B cell (primary cell): ENCODE measurements around the gene KCNK7. TPM values are rescaled to one million over a fixed set of nuclear protein-coding genes. Genes with fewer than 3 reads are reported as not detected.

Experiments used
- ATAC-seq: fragments of 200-7000 bp; cut with Tn5 transposase; one replicate; pipeline ENCODE4 v1.10.0; 2021; ENCODE audit warnings: low read depth, mild to moderate bottlenecking, moderate number of reproducible peaks, moderate library complexity
- CTCF ChIA-PET: fragments of 350-600 bp; sonication (Branson Sonifier 250); formaldehyde crosslinking; loops from one replicate; lab custom pipeline; 2021; ENCODE audit warnings: antibody characterized with exemption, inconsistent platforms; lab: Charles Lee
- POLR2A ChIA-PET: fragments of 350-600 bp; sonication (Branson Sonifier 250); formaldehyde crosslinking; loops from one replicate; lab custom pipeline; 2021; ENCODE audit warnings: antibody characterized with exemption; lab: Charles Lee
- DNase-seq: peaks from one replicate; pipeline ENCODE4 v3.0.0; 2013
- H2AFZ ChIP-seq: 2 replicates; pipeline ENCODE4 v1.6.1; 2012; ENCODE audit warnings: mild to moderate bottlenecking, low read depth, low read length; ENCODE audit not compliant: insufficient read depth, poor library complexity, severe bottlenecking
- H3K27ac ChIP-seq, 2 donors: 1 replicate in 1 of 2; 2 replicates in 1 of 2; pipeline ENCODE4 v1.5.1; 2012 to 2013; ENCODE audit warnings: low read length in 2 of 2, mild to moderate bottlenecking in 2 of 2, moderate library complexity in 1 of 2
- H3K27me3 ChIP-seq, 4 experiments: fragments of 200-600 bp in 1 of 4; sonication (generic) in 1 of 4; replicated peaks in 1 of 4; 1 replicate in 2 of 4; 2 replicates in 2 of 4; pipeline versions ENCODE4 v1.6.1 to v1.7.0; 2013 to 2016; ENCODE audit warnings: low read length in 3 of 4, mild to moderate bottlenecking in 2 of 4, mixed read lengths in 1 of 4, moderate library complexity in 1 of 4; ENCODE audit not compliant: insufficient read depth in 4 of 4, control insufficient read depth in 3 of 4; ENCODE audit errors: control extremely low read depth in 1 of 4
- H3K36me3 ChIP-seq, 2 experiments: replicated peaks in 1 of 2; 1 replicate in 1 of 2; 2 replicates in 1 of 2; pipeline versions ENCODE4 v1.6.1 to v1.7.1; 2013; ENCODE audit warnings: low read length in 1 of 2; ENCODE audit not compliant: insufficient read depth in 2 of 2, control insufficient read depth in 1 of 2; ENCODE audit errors: control extremely low read depth in 1 of 2, extremely low read depth in 1 of 2
- H3K4me1 ChIP-seq, 2 donors: fragments of 200-600 bp in 1 of 2; sonication (generic) in 1 of 2; 1 replicate in 1 of 2; 2 replicates in 1 of 2; pipeline versions ENCODE4 v1.5.1 to v1.6.1; 2013 to 2017; ENCODE audit warnings: low read length in 2 of 2; ENCODE audit not compliant: control insufficient read depth in 2 of 2, insufficient read depth in 2 of 2
- H3K4me2 ChIP-seq: replicated peaks from 2 replicates; pipeline ENCODE3; 2012; ENCODE audit warnings: mild to moderate bottlenecking, low read depth, low read length; ENCODE audit not compliant: poor library complexity, severe bottlenecking
- H3K4me3 ChIP-seq, 5 experiments: fragments of 200-600 bp in 1 of 5; sonication (generic) in 1 of 5; 1 replicate in 3 of 5; 2 replicates in 2 of 5; pipeline versions ENCODE4 v1.5.1 to v1.7.0; 2011 to 2016; ENCODE audit warnings: low read length in 4 of 5, mild to moderate bottlenecking in 4 of 5, low read depth in 2 of 5, control low read depth in 1 of 5, moderate library complexity in 1 of 5; ENCODE audit not compliant: insufficient read depth in 1 of 5; ENCODE audit errors: control extremely low read depth in 1 of 5, extremely low read depth in 1 of 5
- H3K79me2 ChIP-seq: fragments of 200-600 bp; sonication (generic); one replicate; pipeline ENCODE4 v1.6.0; 2016; ENCODE audit warnings: low read length; ENCODE audit not compliant: control insufficient read depth, insufficient read depth
- H3K9ac ChIP-seq: fragments of 200-600 bp; sonication (generic); 2 replicates; pipeline ENCODE4 v1.6.1; 2017; ENCODE audit warnings: mild to moderate bottlenecking, low read length, moderate library complexity
- H3K9me3 ChIP-seq, 3 donors: one replicate each; pipeline versions ENCODE4 v1.6.1 to v1.7.1; 2013; ENCODE audit warnings: low read length in 2 of 3; ENCODE audit not compliant: control insufficient read depth in 2 of 3, insufficient read depth in 1 of 3; ENCODE audit errors: control extremely low read depth in 1 of 3
- H4K20me1 ChIP-seq: 2 replicates; pipeline ENCODE4 v1.6.0; 2012; ENCODE audit warnings: mild to moderate bottlenecking, low read length; ENCODE audit not compliant: insufficient read depth, control insufficient read depth, poor library complexity, severe bottlenecking
- H3K27ac Mint-ChIP-seq: one replicate; pipeline ENCODE4 v1.8.0; 2021; ENCODE audit warnings: mixed read lengths
- H3K27me3 Mint-ChIP-seq: one replicate; pipeline ENCODE4 v1.8.0; 2021; ENCODE audit warnings: mixed read lengths
- H3K4me1 Mint-ChIP-seq: one replicate; pipeline ENCODE4 v1.8.0; 2021; ENCODE audit warnings: mixed read lengths
- H3K4me3 Mint-ChIP-seq: one replicate; pipeline ENCODE4 v1.8.0; 2021; ENCODE audit warnings: mixed read lengths
- H3K9me3 Mint-ChIP-seq: one replicate; pipeline ENCODE4 v1.8.0; 2022; ENCODE audit warnings: mixed read lengths; ENCODE audit not compliant: insufficient read depth
- CTCF ChIP-seq: fragments of 200-600 bp; IDR thresholded peaks from one replicate; pipeline ENCODE4 v1.8.0; 2022; ENCODE audit warnings: antibody characterized with exemption, mild to moderate bottlenecking
- WGBS: methylation state at CpG from one replicate; pipeline ENCODE4 v1.1.5; 2013; ENCODE audit warnings: missing lambda C conversion rate; ENCODE audit not compliant: insufficient coverage; 5-methylcytosine and 5-hydroxymethylcytosine counted together
- intact Hi-C: fragments of 100-400 bp; cut with micrococcal nuclease; formaldehyde crosslinking; loops from one replicate; pipeline ENCODE4 v1.10.0; 2022
- polyA plus RNA-seq: library from polyadenylated mRNA; depleted of rRNA; stranded (reverse); fragments of >200 nt; gene quantifications from 2 replicates; pipeline ENCODE4 v1.2.3, GENCODE V29; 2012
- total RNA-seq, 2 donors: library from RNA; stranded (reverse); fragments of 120-200 nt in 1 of 2; gene quantifications; 1 replicate in 1 of 2; 2 replicates in 1 of 2; pipeline versions ENCODE4 v1.2.3 to v1.2.4, GENCODE V29; 2013 to 2022

Gene KCNK7
- total and polyA plus RNA-seq, 2 donors (not counting 1 experiment from before 2014, with no cell fraction given) = 2.2 to 3.5 TPM

- Mint-ChIP-seq H3K4me3 (peak overlapping the region; percentile 98), H3K27ac (peak overlapping the region; percentile 96), H3K4me1 (peaks cover 50% of the 10 kb centered on the region), H3K9me3 (no peaks in the 10 kb centered on the region), H3K27me3 (no peaks in the 10 kb centered on the region)
- ChIA-PET POLR2A (interaction anchor here (0.7 to 7.5 kb wide), 10 partner anchors 11 to 158 kb away, joined by 3 to 53 read pairs (median 8); partner anchors contain the start of genes MAP3K11, NEAT1, PCNX3 and SCYL1), CTCF (interaction anchor here (0.6 to 5.5 kb wide), 12 partner anchors 11 to 538 kb away, joined by 3 to 97 read pairs (median 3); partner anchors contain the start of gene PCNX3)
- no peaks in the 10 kb centered on the region for H3K27me3 ChIP-seq
- peaks cover 27 to 48% of the 10 kb centered on the region in 2 donors for H3K4me1 ChIP-seq
- peak; percentile 85 for DNase-seq
- peak overlapping the region; percentile 83 for H3K9ac ChIP-seq
- intact Hi-C loops = loop anchor here (10.0 kb wide), 1 partner anchor 832 kb away; the partner anchor contains the start of gene RASGRP2
- peaks cover 17% of the 10 kb centered on the region for H3K79me2 ChIP-seq
- WGBS = 8% methylated on average over 15 of the region's 18 CpGs
- H3K36me3 ChIP-seq = peaks cover 5 to 37% of the 10 kb centered on the region in 2 experiments
- H3K9me3 ChIP-seq = no peaks in the 10 kb centered on the region
- H3K4me3 ChIP-seq = peak overlapping the region; percentile 51 to 90 (median 60)
- peak; percentile 25 for ATAC-seq
- H2AFZ ChIP-seq = no peak overlapping the region
- H4K20me1 ChIP-seq = peaks cover 26% of the 10 kb centered on the region
- no peak for TF ChIP-seq CTCF
- H3K4me2 ChIP-seq = peak overlapping the region; percentile 100
- peak overlapping the region; percentile 92 to 94 for H3K27ac ChIP-seq
These were observed 18.5 kb downstream of the KCNK7 start for GRCh38 chr11:65576867-65577755.
